ENCODE data around the gene TBCA. TPM values are rescaled to one million over a fixed set of nuclear protein-coding genes. Genes with fewer than 3 reads are reported as not detected.

TBCA gene
- total and polyA plus RNA-seq, 9 of the 15 experiments (the other 6 are each of a cell fraction or from before 2014, with no cell fraction given): 164 to 661 (median 334) TPM

- Histone ChIP-seq H3K4me2 (ENCODE audit: insufficient read depth, low read length) (no peak overlapping the region), H3K27ac (ENCODE audit: extremely low read depth, low read depth, low read length) (no peak overlapping the region), H3K27me3 (ENCODE audit: control insufficient read depth in 2 of 2, insufficient read depth in 2 of 2, low read length in 2 of 2) (peaks cover 2 to 5% of the 10 kb centered on the region in 2 experiments; a peak in 2 of 5 replicates), H3K9me3 (replicated peaks; ENCODE audit: control insufficient read depth, insufficient read depth, low read depth, low read length) (no peaks in the 10 kb centered on the region), H4K20me1 (replicated peaks; ENCODE audit: control insufficient read depth, insufficient read depth, low read length) (no peaks in the 10 kb centered on the region), H2AFZ (ENCODE audit: low read depth, low read length) (no peak overlapping the region), H3K4me1 (replicated peaks in 1 of 2; ENCODE audit: control insufficient read depth in 2 of 2, insufficient read depth in 2 of 2, low read length in 2 of 2) (no peaks in the 10 kb centered on the region), H3K36me3 (ENCODE audit: control insufficient read depth, insufficient read depth, low read length) (no peaks in the 10 kb centered on the region), H3K4me3 (no peak overlapping the region), H3K9ac (ENCODE audit: insufficient read depth in 1 of 2, low read depth in 2 of 2, low read length in 2 of 2) (no peak overlapping the region), H3K79me2 (ENCODE audit: control insufficient read depth, insufficient read depth, low read length) (no peaks in the 10 kb centered on the region), H3K9me1 (ENCODE audit: control insufficient read depth, insufficient read depth, low read length) (peaks cover 2% of the 10 kb centered on the region)
- no peak for FAIRE-seq
- ATAC-seq: no peak
- CTCF ChIA-PET (ENCODE audit: low intra/inter-chr PET ratio): no interaction called here
- intact Hi-C loops (cut with micrococcal nuclease) (no loop called here), in situ Hi-C loops (cut with MboI) (no loop called here)
- POLR2A ChIA-PET: interaction anchor here (1.0 kb wide), 1 partner anchor 15 kb away, joined by 4 read pairs; no protein-coding TSS in a partner anchor
- DNase-seq (ENCODE audit: extremely low read depth in 1 of 4, low spot score in 3 of 4): no peak
- TF ChIP-seq ZNF707 (CRISPR knock-in tag; conservative IDR thresholded peaks at IDR 0.05): no peak
- TF ChIP-seq TBP (optimal IDR thresholded peaks at IDR 0.05; ENCODE audit: low read depth, low read length): no peak
- no peak for TF ChIP-seq RUNX1 (IDR thresholded peaks at IDR 0.05; ENCODE audit: low read depth)
- no peak for TF ChIP-seq DACH1 (IDR thresholded peaks at IDR 0.05; ENCODE audit: partially characterized antibody)
- TF ChIP-seq ARID4B (CRISPR knock-in tag; IDR thresholded peaks at IDR 0.05): no peak
- no TSS peak for BruUV-seq (replicated peaks)
Measured at GRCh38 chr5:77662635-77663034, 113.5 kb downstream of the TBCA start.
